ENCODE results near the gene ZNFX1. TPM values are rescaled to one million over a fixed set of nuclear protein-coding genes. Genes with fewer than 3 reads are reported as not detected.

The ZNFX1 gene
- polyA plus RNA-seq, 1 donor from 2014 or later = 5.4 TPM

DNA sequence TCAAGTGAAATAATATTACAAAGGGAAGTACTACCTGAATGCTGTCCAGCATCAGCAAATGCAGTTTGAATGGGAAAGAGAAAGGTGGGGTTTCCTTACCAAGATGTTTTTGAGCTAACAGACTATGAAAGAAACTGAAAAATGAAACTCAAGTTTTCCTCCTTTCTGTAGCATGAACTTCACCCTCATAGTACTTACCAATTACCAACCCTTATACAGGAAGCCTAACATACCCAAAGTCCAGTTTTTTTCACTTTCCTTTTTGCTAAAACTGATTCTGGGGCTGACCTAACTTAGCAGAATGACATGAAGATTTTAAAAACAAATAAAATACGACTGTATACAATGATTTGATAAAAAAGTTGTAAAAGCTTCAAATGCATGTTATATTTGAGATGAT lies 5.2 kb downstream of the ZNFX1 start:
- Histone ChIP-seq H3K4me2 (ENCODE audit: low read length) (no peak overlapping the region), H3K79me2 (replicated peaks; ENCODE audit: insufficient read depth, low read length) (peaks cover 19% of the 10 kb centered on the region), H3K9me2 (ENCODE audit: insufficient read depth, low read length) (no peaks in the 10 kb centered on the region), H4K20me1 (ENCODE audit: insufficient read depth) (no peaks in the 10 kb centered on the region), H3F3A (ENCODE audit: insufficient read depth, low read length, poor library complexity, severe bottlenecking) (no peaks in the 10 kb centered on the region), H3K9ac (ENCODE audit: low read length) (no peak overlapping the region), H3K36me3 (ENCODE audit: insufficient read depth, low read length) (peaks cover 5% of the 10 kb centered on the region), H3K27me3 (ENCODE audit: insufficient read depth, low read depth, low read length) (no peaks in the 10 kb centered on the region), H3K9me3 (ENCODE audit: low read length) (no peaks in the 10 kb centered on the region), H3K27ac (ENCODE audit: low read length) (no peak overlapping the region), H3K4me3 (ENCODE audit: low read length) (no peak overlapping the region), H2AFZ (ENCODE audit: low read depth, low read length) (no peak overlapping the region)
- TF ChIP-seq RAD21 (conservative IDR thresholded peaks at IDR 0.05) (no peak), TAF1 (IDR thresholded peaks at IDR 0.05; ENCODE audit: low read depth) (no peak), EZH2 (IDR thresholded peaks at IDR 0.05; ENCODE audit: borderline replicate concordance, insufficient read depth, low read length, poor library complexity, severe bottlenecking) (no peak), MXI1 (conservative IDR thresholded peaks at IDR 0.05; ENCODE audit: poor library complexity, severe bottlenecking) (no peak)

- Histone ChIP-seq H3K4me2 (ENCODE audit: low read length) (no peak overlapping the region), H3K36me3 (ENCODE audit: insufficient read depth, low read length) (peaks cover 5% of the 10 kb centered on the region), H3K9me2 (ENCODE audit: insufficient read depth, low read length) (no peaks in the 10 kb centered on the region), H3K79me2 (replicated peaks; ENCODE audit: insufficient read depth, low read length) (peaks cover 19% of the 10 kb centered on the region), H3K27me3 (ENCODE audit: insufficient read depth, low read depth, low read length) (no peaks in the 10 kb centered on the region), H4K20me1 (ENCODE audit: insufficient read depth) (no peaks in the 10 kb centered on the region), H3K27ac (ENCODE audit: low read length) (no peak overlapping the region), H3K9ac (ENCODE audit: low read length) (no peak overlapping the region), H3F3A (ENCODE audit: insufficient read depth, low read length, poor library complexity, severe bottlenecking) (no peaks in the 10 kb centered on the region), H3K9me3 (ENCODE audit: low read length) (no peaks in the 10 kb centered on the region), H3K4me3 (ENCODE audit: low read length) (no peak overlapping the region), H2AFZ (ENCODE audit: low read depth, low read length) (no peak overlapping the region)
- TF ChIP-seq CTCF (IDR thresholded peaks at IDR 0.05; ENCODE audit: poor library complexity, severe bottlenecking) (no peak), RAD21 (conservative IDR thresholded peaks at IDR 0.05) (no peak)
Observed at GRCh38 chr20:49270736-49271135, 7.1 kb downstream of the ZNFX1 start.

DNA sequence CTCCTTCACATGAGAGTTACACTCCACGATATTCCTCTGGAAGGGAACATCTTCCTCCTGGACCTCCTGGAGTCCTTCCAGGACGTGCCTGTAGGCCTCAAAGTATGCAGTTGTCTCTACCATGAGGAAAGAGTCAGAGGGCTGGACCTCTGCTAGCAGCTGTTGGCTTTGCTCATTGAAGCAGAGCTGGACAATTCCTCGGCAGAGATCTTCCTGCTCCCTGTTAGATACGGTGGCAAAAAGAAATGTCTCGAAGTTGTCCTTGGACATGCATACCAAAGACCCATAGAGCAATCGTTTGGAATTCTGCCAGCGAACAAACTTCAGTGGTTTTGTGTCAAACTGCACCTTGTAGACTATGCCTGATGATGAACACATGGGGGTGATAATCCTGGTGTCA lies 7.7 kb downstream of the ZNFX1 start:
- H3K36me3 ChIP-seq (ENCODE audit: insufficient read depth, low read length) = peaks cover 5% of the 10 kb centered on the region
- no peak overlapping the region for H3K4me3 ChIP-seq (ENCODE audit: low read length)
- H3K27me3 ChIP-seq (ENCODE audit: insufficient read depth, low read depth, low read length) = no peaks in the 10 kb centered on the region
- no peaks in the 10 kb centered on the region for H3K9me3 ChIP-seq (ENCODE audit: low read length)
- no peaks in the 10 kb centered on the region for H4K20me1 ChIP-seq (ENCODE audit: insufficient read depth)
- no peak overlapping the region for H3K4me2 ChIP-seq (ENCODE audit: low read length)
- no peaks in the 10 kb centered on the region for H3K9me2 ChIP-seq (ENCODE audit: insufficient read depth, low read length)
- TF ChIP-seq MXI1 (conservative IDR thresholded peaks at IDR 0.05; ENCODE audit: poor library complexity, severe bottlenecking) (no peak), CTCF (IDR thresholded peaks at IDR 0.05; ENCODE audit: poor library complexity, severe bottlenecking) (no peak), POLR2AphosphoS5 (IDR thresholded peaks at IDR 0.05) (no peak), EP300 (conservative IDR thresholded peaks at IDR 0.05; ENCODE audit: poor library complexity, severe bottlenecking) (no peak), RAD21 (conservative IDR thresholded peaks at IDR 0.05) (no peak), SMC3 (conservative IDR thresholded peaks at IDR 0.05; ENCODE audit: poor library complexity) (no peak), EZH2 (IDR thresholded peaks at IDR 0.05; ENCODE audit: borderline replicate concordance, insufficient read depth, low read length, poor library complexity, severe bottlenecking) (no peak), TAF1 (IDR thresholded peaks at IDR 0.05; ENCODE audit: low read depth) (no peak)
- TF ChIP-seq, protein P1, sequence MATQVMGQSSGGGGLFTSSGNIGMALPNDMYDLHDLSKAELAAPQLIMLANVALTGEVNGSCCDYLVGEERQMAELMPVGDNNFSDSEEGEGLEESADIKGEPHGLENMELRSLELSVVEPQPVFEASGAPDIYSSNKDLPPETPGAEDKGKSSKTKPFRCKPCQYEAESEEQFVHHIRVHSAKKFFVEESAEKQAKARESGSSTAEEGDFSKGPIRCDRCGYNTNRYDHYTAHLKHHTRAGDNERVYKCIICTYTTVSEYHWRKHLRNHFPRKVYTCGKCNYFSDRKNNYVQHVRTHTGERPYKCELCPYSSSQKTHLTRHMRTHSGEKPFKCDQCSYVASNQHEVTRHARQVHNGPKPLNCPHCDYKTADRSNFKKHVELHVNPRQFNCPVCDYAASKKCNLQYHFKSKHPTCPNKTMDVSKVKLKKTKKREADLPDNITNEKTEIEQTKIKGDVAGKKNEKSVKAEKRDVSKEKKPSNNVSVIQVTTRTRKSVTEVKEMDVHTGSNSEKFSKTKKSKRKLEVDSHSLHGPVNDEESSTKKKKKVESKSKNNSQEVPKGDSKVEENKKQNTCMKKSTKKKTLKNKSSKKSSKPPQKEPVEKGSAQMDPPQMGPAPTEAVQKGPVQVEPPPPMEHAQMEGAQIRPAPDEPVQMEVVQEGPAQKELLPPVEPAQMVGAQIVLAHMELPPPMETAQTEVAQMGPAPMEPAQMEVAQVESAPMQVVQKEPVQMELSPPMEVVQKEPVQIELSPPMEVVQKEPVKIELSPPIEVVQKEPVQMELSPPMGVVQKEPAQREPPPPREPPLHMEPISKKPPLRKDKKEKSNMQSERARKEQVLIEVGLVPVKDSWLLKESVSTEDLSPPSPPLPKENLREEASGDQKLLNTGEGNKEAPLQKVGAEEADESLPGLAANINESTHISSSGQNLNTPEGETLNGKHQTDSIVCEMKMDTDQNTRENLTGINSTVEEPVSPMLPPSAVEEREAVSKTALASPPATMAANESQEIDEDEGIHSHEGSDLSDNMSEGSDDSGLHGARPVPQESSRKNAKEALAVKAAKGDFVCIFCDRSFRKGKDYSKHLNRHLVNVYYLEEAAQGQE (IDR thresholded peaks at IDR 0.05; ENCODE audit: borderline replicate concordance) = no peak
- peaks cover 19% of the 10 kb centered on the region for H3K79me2 ChIP-seq (replicated peaks; ENCODE audit: insufficient read depth, low read length)
- no peaks in the 10 kb centered on the region for H3F3A ChIP-seq (ENCODE audit: insufficient read depth, low read length, poor library complexity, severe bottlenecking)
- H2AFZ ChIP-seq (ENCODE audit: low read depth, low read length) = no peak overlapping the region
- H3K9ac ChIP-seq (ENCODE audit: low read length) = no peak overlapping the region
- no peak overlapping the region for H3K27ac ChIP-seq (ENCODE audit: low read length)

Measured in neural cell (in vitro differentiated cells).